LNCAP (cell line): ENCODE measurements around the gene OSCP1.

ENCODE experiments used
- TF ChIP-seq, protein P1 (sequence below): fragments of 450-650 bp; IDR thresholded peaks from 2 replicates; pipeline ENCODE4 v1.5.1; 2017; ENCODE audit warnings: mild to moderate bottlenecking

OSCP1 gene

DNA sequence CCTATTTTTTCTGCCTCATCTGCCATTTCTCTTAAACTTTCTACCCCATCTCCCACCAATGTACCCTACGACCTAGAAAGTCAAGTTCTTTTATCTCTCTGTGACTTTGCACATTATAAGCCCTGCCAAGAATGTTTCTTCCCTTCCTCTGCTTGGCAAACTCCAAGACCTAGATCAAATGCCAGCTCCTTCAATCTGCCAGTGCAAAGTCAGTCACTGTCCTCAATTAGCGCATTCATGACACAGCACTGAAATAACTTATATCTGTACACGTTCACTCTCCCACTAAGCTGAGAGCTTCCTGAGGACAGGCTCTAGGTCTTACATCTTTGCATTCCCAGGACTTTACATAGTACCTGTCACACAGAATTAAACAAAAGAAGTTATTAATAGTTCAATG is 31.1 kb downstream of the OSCP1 start:
- TF ChIP-seq, protein P1, sequence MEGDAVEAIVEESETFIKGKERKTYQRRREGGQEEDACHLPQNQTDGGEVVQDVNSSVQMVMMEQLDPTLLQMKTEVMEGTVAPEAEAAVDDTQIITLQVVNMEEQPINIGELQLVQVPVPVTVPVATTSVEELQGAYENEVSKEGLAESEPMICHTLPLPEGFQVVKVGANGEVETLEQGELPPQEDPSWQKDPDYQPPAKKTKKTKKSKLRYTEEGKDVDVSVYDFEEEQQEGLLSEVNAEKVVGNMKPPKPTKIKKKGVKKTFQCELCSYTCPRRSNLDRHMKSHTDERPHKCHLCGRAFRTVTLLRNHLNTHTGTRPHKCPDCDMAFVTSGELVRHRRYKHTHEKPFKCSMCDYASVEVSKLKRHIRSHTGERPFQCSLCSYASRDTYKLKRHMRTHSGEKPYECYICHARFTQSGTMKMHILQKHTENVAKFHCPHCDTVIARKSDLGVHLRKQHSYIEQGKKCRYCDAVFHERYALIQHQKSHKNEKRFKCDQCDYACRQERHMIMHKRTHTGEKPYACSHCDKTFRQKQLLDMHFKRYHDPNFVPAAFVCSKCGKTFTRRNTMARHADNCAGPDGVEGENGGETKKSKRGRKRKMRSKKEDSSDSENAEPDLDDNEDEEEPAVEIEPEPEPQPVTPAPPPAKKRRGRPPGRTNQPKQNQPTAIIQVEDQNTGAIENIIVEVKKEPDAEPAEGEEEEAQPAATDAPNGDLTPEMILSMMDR = no peak

DNA sequence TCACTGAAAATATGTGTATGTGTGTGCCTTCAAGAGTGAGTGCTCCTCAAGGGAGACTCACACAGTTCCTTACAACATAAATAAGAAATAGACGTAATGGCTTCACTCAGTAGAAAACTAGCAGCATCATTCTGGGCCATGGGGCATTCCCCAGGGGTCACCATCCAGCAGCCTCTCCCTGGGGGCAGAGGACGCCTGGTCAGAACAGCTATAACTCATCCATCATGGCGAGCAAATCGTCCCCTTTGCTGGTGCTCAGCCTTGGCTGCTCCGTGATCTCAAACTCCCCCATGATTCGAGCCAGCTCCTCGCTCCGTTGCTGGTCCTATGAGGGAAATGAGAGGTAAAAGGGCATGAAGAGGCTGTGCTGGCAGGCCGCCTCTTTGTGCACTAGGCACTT is 32.3 kb downstream of the OSCP1 start:
- TF ChIP-seq, protein P1 = no peak

DNA sequence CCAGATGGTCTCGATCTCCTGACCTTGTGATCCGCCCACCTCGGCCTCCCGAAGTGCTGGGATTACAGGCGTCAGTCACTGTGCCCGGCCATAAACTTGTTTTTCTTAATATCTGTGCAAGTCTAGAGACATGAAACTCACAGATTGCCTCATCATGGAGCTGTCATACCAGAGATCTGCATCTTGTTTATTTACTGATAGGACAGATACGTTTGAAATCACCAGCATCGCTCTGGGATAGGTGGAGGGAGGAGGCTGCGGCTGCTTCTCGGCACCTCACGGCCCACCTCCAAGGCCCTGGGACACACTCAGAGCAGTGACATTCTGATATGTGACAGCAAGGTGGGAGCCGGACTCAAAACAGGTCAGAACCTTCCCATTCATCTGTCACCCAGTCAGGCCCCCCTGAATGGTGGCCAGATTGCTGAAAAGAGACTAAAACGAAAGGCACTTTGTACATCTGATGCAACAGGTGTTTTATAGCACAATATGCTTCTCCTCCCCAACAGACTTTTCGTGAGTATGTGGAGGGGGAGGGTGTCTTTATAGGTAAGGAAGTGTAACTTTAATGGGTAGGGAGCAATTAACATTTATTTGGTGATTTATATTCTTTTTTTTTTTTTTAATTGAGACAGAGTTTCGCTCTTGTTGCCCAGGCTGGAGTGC is 34.5 kb downstream of the OSCP1 start:
- TF ChIP-seq, protein P1 = no peak

DNA sequence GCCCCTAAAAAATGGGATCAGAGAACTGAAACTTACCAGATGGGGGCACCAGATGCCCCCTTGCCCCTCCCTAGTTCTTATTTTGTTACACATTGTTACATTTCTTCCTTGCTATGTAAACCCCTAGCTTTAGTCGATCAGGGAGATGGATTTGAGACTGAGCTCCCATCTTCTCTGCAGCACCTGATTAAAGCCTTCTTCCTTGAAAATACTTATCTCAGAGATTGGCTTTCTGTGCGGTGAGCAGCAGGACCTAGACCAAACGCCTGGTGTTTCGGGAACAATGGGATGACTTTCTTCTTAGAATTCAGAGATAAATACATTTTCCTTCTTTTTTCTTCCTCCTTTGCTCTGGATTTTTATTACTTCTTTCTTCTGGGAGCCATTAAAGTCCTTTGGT is 35.9 kb downstream of the OSCP1 start:
- TF ChIP-seq, protein P1 = no peak

DNA sequence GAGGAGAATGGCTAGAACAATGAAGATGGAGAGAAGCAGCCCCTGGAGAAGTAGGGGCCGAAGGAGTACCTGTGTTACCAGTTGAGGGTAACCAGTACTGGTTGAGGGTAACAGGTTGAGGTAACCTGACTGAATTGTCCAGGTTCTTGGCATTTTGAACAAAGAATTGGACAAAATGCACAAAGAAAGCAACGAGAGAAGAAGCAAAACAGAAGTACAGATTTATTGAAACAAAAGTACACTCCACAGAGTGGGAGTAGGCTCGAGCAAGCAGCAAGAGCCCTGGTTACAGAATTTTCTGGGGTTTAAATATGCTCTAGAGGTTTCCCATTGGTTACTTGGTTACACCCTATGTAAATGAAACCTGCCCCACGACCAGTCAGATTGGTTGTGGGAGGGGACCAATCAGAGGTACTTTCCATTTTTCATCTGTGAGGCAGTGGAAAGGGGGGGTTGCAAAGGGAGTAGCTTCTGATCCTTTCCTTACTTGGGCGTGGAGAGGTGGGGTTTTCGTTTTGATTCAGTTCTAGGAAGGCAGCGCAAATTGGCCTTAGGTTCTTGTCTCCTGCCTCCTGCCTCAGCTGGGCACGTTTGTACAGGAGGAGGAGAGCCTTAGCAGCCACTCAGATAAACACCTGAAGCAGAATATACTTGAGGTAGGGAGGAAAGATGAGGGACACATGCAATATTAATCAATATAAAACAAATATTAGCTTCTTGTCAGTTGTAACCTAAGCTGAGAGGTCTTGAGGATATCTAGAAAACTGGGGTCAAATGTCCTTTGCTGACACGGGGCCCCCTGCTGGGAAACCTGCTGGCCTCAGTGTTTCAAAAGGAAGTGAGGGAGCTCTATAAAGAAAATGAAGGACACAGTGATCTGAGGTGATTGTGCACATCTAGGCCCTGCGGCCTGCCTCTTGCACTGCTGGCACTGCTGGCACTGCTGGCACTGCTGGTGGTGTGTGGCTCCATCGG is 38.3 kb downstream of the OSCP1 start:
- TF ChIP-seq, protein P1 = no peak

DNA sequence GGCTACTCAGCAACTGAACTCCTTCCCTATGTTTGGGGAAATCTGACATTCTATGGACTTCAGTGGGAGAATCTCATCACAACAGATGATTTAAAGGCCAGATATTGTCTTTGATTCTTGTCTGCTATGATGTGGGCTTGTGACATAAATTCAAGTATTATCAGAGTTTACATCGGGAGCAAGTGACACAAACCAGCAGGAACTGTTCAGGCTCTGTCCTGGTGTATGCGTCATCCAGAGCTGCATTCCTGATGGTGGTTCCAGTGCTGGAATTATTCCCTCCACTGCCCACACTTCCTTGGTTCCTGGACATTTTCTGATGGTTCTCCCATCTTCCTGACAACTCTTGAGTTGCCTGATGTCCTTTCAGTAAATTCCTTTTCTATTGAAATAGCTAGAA is 41.8 kb downstream of the OSCP1 start:
- TF ChIP-seq, protein P1 = no peak

DNA sequence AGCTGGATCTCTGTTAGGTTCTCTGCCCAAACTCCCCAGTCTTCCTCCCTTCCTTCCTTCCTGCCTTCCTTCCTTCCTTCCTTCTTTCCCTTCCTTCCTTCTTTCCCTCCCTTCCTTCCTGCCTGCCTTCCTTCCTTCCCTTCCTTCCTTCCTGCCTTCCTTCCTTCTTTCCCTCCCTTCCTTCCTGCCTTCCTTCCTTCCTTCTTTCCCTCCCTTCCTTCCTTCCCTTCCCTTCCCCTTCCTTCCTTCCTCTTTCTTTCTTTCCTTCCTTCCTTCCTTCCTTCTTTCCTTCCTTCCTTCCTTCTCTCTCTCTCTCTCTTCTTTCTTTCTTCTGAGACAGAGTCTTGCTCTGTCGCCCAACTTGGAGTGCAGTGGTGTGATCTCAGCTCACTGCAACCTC is 43.8 kb downstream of the OSCP1 start:
- TF ChIP-seq, protein P1 = no peak
